Activated B cell treated with CpG ODN at 0.5 μM for 24 hours (primary cell): ENCODE data around the gene CHRND. TPM values are rescaled to one million over a fixed set of nuclear protein-coding genes. Genes with fewer than 3 reads are reported as not detected.

ENCODE experiments used
- ATAC-seq: fragments of 200-7000 bp; cut with Tn5 transposase; one replicate; pipeline ENCODE4 v1.10.0; 2021; ENCODE audit warnings: low read depth, mild to moderate bottlenecking, moderate library complexity
- CTCF ChIA-PET: fragments of 350-600 bp; sonication (Branson Sonifier 250); formaldehyde crosslinking; loops from one replicate; lab custom pipeline; 2021; ENCODE audit warnings: antibody characterized with exemption; lab: Charles Lee
- POLR2A ChIA-PET: fragments of 350-600 bp; sonication (Branson Sonifier 250); formaldehyde crosslinking; loops from one replicate; lab custom pipeline; 2021; ENCODE audit warnings: antibody characterized with exemption; lab: Charles Lee
- DNase-seq: peaks from one replicate; pipeline ENCODE4 v3.0.0; 2022
- H3K27ac Mint-ChIP-seq: one replicate; pipeline ENCODE4 v1.8.0; 2020; ENCODE audit warnings: mixed read lengths
- H3K27me3 Mint-ChIP-seq: one replicate; pipeline ENCODE4 v1.8.0; 2021; ENCODE audit warnings: mixed read lengths
- H3K36me3 Mint-ChIP-seq: one replicate; pipeline ENCODE4 v1.8.0; 2021; ENCODE audit warnings: low read depth, mixed read lengths
- H3K4me1 Mint-ChIP-seq: one replicate; pipeline ENCODE4 v1.8.0; 2021; ENCODE audit warnings: mixed read lengths
- H3K4me3 Mint-ChIP-seq: one replicate; pipeline ENCODE4 v1.8.0; 2020; ENCODE audit warnings: mild to moderate bottlenecking, mixed read lengths
- H3K9me3 Mint-ChIP-seq: one replicate; pipeline ENCODE4 v1.8.0; 2020; ENCODE audit warnings: mixed read lengths
- CTCF ChIP-seq: fragments of 200-600 bp; IDR thresholded peaks from one replicate; pipeline ENCODE4 v1.8.0; 2022; ENCODE audit warnings: antibody characterized with exemption, mild to moderate bottlenecking
- intact Hi-C: fragments of 100-400 bp; cut with micrococcal nuclease; formaldehyde crosslinking; loops from one replicate; pipeline ENCODE4 v1.15.1; 2024
- total RNA-seq: library from RNA; stranded (reverse); gene quantifications from 2 replicates; pipeline ENCODE4 v1.2.3, GENCODE V29; 2022

CHRND gene
- total RNA-seq, 1 donor from 2014 or later, result not detected

- Mint-ChIP-seq H3K36me3 (no peaks in the 10 kb centered on the region), H3K9me3 (no peaks in the 10 kb centered on the region), H3K27ac (no peak overlapping the region), H3K4me1 (peaks cover 15% of the 10 kb centered on the region), H3K27me3 (peaks cover 32% of the 10 kb centered on the region), H3K4me3 (no peak overlapping the region)
- intact Hi-C loops, result no loop called here
- DNase-seq, result no peak
- ChIA-PET POLR2A (no interaction called here), CTCF (interaction anchor here (1.0 to 1.4 kb wide), 2 partner anchors 10 to 74 kb away, joined by 3 to 6 read pairs; no protein-coding TSS in a partner anchor)
- no peak for TF ChIP-seq CTCF
- ATAC-seq, result no peak
These were observed 4.9 kb upstream of the CHRND start for GRCh38 chr2:232521098-232521497.

- peak; percentile 79 for DNase-seq
- Mint-ChIP-seq H3K27me3 (peaks cover 36% of the 10 kb centered on the region), H3K4me3 (peak overlapping the region; percentile 7), H3K4me1 (peaks cover 15% of the 10 kb centered on the region), H3K9me3 (no peaks in the 10 kb centered on the region), H3K27ac (no peak overlapping the region), H3K36me3 (no peaks in the 10 kb centered on the region)
- TF ChIP-seq CTCF, result peak; percentile 56
- CTCF ChIA-PET, result interaction anchor here (1.4 kb wide), 1 partner anchor 75 kb away, joined by 6 read pairs; no protein-coding TSS in a partner anchor
- POLR2A ChIA-PET, result no interaction called here
- intact Hi-C loops, result loop anchor here (1.0 to 2.0 kb wide), 3 partner anchors 28 to 616 kb away; partner anchors contain the start of genes EIF4E2 and TIGD1
- ATAC-seq, result peak; percentile 65
These were observed 3.9 kb upstream of the CHRND start for GRCh38 chr2:232521959-232522622.

- ATAC-seq (no peak), DNase-seq (no peak)
- H3K36me3 Mint-ChIP-seq, result no peaks in the 10 kb centered on the region
- intact Hi-C loops, result loop anchor here (1.0 to 2.0 kb wide), 3 partner anchors 27 to 617 kb away; partner anchors contain the start of genes EIF4E2 and TIGD1
- no peak overlapping the region for H3K27ac Mint-ChIP-seq
- ChIA-PET POLR2A (no interaction called here), CTCF (interaction anchor here (1.0 to 1.5 kb wide), 2 partner anchors 23 to 45 kb away, joined by 3 to 4 read pairs; no protein-coding TSS in a partner anchor)
- H3K9me3 Mint-ChIP-seq, result no peaks in the 10 kb centered on the region
- H3K27me3 Mint-ChIP-seq, result peaks cover 40% of the 10 kb centered on the region
- peak overlapping the region; percentile 35 for H3K4me3 Mint-ChIP-seq
- H3K4me1 Mint-ChIP-seq, result peaks cover 15% of the 10 kb centered on the region
- no peak for TF ChIP-seq CTCF
These were observed 3.1 kb upstream of the CHRND start for GRCh38 chr2:232522623-232523401.

GRCh38 chr2:232523402-232523681 lies 2.6 kb upstream of the CHRND start:
- Mint-ChIP-seq H3K4me1 (peaks cover 15% of the 10 kb centered on the region), H3K36me3 (no peaks in the 10 kb centered on the region), H3K4me3 (no peak overlapping the region), H3K9me3 (no peaks in the 10 kb centered on the region), H3K27ac (no peak overlapping the region), H3K27me3 (peaks cover 43% of the 10 kb centered on the region)
- ATAC-seq, result no peak
- ChIA-PET POLR2A (no interaction called here), CTCF (interaction anchor here (0.7 to 1.5 kb wide), 3 partner anchors 23 to 44 kb away, joined by 3 to 4 read pairs (median 3); no protein-coding TSS in a partner anchor)
- no peak for DNase-seq
- no peak for TF ChIP-seq CTCF
- intact Hi-C loops, result loop anchor here (2.0 kb wide), 1 partner anchor 83 kb away; no protein-coding TSS in a partner anchor
